Measurements from ENCODE around the gene SSBP2. TPM values are rescaled to one million over a fixed set of nuclear protein-coding genes. Genes with fewer than 3 reads are reported as not detected.

SSBP2 gene
- polyA plus RNA-seq, 1 experiment = 74.3 TPM

GRCh38 chr5:81768935-81769452, 18.1 kb upstream of the SSBP2 start:
- Histone ChIP-seq H3K27me3 (ENCODE audit: control insufficient read depth, insufficient read depth, low read length) (no peaks in the 10 kb centered on the region), H3K9me3 (ENCODE audit: control insufficient read depth, insufficient read depth, low read length) (no peaks in the 10 kb centered on the region), H3K4me3 (ENCODE audit: low read depth, low read length) (no peak overlapping the region), H3K27ac (ENCODE audit: low read depth, low read length) (peak overlapping the region; percentile 62)
- no peak for TF ChIP-seq CTCF (IDR thresholded peaks at IDR 0.05; ENCODE audit: low read depth, low read length)
- POLR2A ChIA-PET = interaction anchor here (0.8 to 1.3 kb wide), 2 partner anchors 17 to 18 kb away, joined by 3 to 5 read pairs; partner anchors contain the start of gene SSBP2
- CTCF ChIA-PET = interaction anchor here (1.0 kb wide), 1 partner anchor 457 kb away, joined by 3 read pairs; no protein-coding TSS in a partner anchor
- DNase-seq (ENCODE audit: low read depth, low spot score) = peak; percentile 43

DNA sequence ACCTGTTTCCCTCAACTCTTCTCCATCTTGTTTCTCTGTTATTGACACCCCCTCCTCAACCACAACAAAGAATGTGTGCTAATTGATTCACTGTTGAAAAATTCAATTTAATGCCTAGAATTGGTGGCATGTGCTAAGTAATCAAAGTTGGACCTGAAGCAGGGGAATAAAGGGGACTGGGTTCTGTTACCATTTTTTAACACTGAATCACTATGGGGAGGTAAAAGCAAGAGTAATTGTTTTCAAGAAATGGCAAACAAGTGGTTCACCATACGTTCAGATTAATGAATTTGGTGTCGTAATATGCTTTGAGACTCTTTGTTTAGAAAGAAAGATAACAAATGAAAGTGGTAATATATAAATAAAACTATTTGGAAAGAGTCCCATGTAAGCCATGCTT, 17.0 kb upstream of the SSBP2 start:
- Histone ChIP-seq H3K9me3 (ENCODE audit: control insufficient read depth, insufficient read depth, low read length) (no peaks in the 10 kb centered on the region), H3K27me3 (ENCODE audit: control insufficient read depth, insufficient read depth, low read length) (no peaks in the 10 kb centered on the region), H3K27ac (ENCODE audit: low read depth, low read length) (no peak overlapping the region), H3K4me3 (ENCODE audit: low read depth, low read length) (no peak overlapping the region)
- TF ChIP-seq CTCF (IDR thresholded peaks at IDR 0.05; ENCODE audit: low read depth, low read length) = no peak
- ChIA-PET POLR2A (no interaction called here), CTCF (interaction anchor here (1.0 to 1.3 kb wide), 2 partner anchors 13 to 71 kb away, joined by 4 read pairs; no protein-coding TSS in a partner anchor)
- no peak for DNase-seq (ENCODE audit: low read depth, low spot score)

DNA sequence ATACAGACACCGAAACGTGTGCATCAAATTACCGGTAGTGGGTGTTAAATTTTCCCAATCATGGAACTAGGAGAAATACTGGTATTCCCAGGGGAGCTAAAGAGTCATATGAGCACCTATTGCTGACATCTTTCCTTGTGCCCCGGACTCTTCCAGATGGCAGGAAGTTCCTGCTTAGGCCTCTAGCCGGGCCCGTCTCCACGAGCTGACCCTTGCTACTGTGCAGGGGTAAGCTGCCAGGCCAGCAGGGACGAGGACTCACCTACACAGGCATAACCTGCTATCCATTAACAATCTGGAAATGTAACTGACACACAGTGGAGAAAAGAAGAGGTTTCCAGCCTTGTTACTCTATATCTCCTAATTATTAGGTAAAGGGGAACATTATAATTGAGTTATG, 16.2 kb upstream of the SSBP2 start:
- no peaks in the 10 kb centered on the region for H3K27me3 ChIP-seq (ENCODE audit: control insufficient read depth, insufficient read depth, low read length)
- POLR2A ChIA-PET = no interaction called here
- no peak overlapping the region for H3K4me3 ChIP-seq (ENCODE audit: low read depth, low read length)
- H3K27ac ChIP-seq (ENCODE audit: low read depth, low read length) = no peak overlapping the region
- H3K9me3 ChIP-seq (ENCODE audit: control insufficient read depth, insufficient read depth, low read length) = no peaks in the 10 kb centered on the region
- CTCF ChIA-PET = interaction anchor here (0.6 to 1.3 kb wide), 3 partner anchors 12 to 260 kb away, joined by 3 to 4 read pairs (median 4); no protein-coding TSS in a partner anchor
- DNase-seq (ENCODE audit: low read depth, low spot score) = no peak
- TF ChIP-seq CTCF (IDR thresholded peaks at IDR 0.05; ENCODE audit: low read depth, low read length) = no peak

- Histone ChIP-seq H3K4me3 (ENCODE audit: low read depth, low read length) (no peak overlapping the region), H3K27ac (ENCODE audit: low read depth, low read length) (no peak overlapping the region), H3K27me3 (ENCODE audit: control insufficient read depth, insufficient read depth, low read length) (no peaks in the 10 kb centered on the region), H3K9me3 (ENCODE audit: control insufficient read depth, insufficient read depth, low read length) (no peaks in the 10 kb centered on the region)
- CTCF ChIA-PET = interaction anchor here (1.0 to 1.3 kb wide), 2 partner anchors 11 to 72 kb away, joined by 3 to 4 read pairs; no protein-coding TSS in a partner anchor
- no peak for DNase-seq (ENCODE audit: low read depth, low spot score)
- POLR2A ChIA-PET = no interaction called here
- TF ChIP-seq CTCF (IDR thresholded peaks at IDR 0.05; ENCODE audit: low read depth, low read length) = no peak
These were observed 15.7 kb upstream of the SSBP2 start for GRCh38 chr5:81766611-81767010.

DNA sequence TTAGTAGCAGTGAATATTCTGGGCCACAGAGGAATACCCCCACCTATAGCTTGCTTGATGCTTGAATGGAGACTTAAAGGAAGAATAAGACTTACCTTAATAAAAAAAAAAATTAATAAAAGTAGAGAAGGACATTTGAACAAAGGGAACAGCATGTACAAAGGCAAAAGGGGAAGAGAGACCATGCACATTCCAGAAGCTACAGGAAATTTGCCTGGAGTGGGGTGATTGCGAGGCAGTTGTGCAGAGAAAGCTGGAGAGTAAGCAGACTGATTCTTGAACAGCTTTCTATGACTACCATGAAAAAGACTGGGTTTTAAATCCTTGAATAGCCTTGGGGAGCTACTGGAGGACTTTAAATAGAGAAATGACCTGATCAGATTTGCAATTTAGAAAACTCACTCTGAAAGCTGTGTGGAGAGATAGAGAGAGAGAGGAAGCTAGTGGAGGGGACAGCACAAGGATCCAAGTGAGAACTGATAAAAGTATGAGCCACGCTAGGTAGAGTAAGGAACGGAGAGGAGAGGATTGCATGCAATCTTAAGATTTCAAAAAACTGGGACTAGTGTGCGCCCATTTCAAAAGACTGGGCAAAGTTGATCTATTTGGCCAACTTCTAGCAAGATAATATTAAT, 12.5 kb upstream of the SSBP2 start:
- ChIA-PET CTCF (interaction anchor here (1.2 kb wide), 1 partner anchor 464 kb away, joined by 6 read pairs; no protein-coding TSS in a partner anchor), POLR2A (no interaction called here)
- Histone ChIP-seq H3K27me3 (ENCODE audit: control insufficient read depth, insufficient read depth, low read length) (no peaks in the 10 kb centered on the region), H3K27ac (ENCODE audit: low read depth, low read length) (no peak overlapping the region), H3K9me3 (ENCODE audit: control insufficient read depth, insufficient read depth, low read length) (no peaks in the 10 kb centered on the region), H3K4me3 (ENCODE audit: low read depth, low read length) (no peak overlapping the region)
- DNase-seq (ENCODE audit: low read depth, low spot score) = no peak
- no peak for TF ChIP-seq CTCF (IDR thresholded peaks at IDR 0.05; ENCODE audit: low read depth, low read length)
